ENCODE results near the gene SLC9A3.
"Not testable (repeated sequence)": the region's sequence is repeated elsewhere in the genome, so short reads cannot be mapped to it uniquely, and the experiment has no call there.

The SLC9A3 gene

DNA sequence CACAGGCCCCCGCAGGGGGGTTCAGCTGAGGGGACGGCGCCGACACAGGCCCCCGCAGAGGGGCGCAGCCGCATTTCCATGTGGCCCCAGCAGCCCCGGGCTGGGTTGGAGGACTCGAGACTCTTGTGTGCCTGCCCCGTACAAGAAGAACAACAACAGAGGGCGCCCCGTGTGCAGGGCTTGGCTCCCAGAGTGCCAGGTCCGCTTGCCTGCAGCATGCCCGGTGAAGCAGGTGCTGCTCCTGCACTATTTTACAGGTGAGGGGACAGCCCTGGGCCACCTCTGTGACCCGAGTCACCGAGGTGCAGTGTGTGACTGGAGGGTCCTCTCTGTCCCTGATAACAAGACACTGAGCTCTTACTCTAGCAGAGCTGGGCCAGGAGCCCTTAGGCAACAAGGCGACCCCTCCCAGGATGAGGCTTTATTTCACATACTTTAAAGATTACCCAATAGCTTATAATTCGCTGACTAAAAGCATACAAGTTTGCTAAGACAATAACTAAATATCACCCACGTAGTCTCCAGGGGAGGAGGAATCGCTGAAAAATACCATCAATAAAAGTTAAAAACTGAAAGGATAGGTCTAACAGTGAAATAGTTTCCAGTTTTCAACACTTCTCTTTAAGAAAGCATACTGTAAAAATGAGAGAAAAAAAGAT, 41.7 kb upstream of the SLC9A3 start:
- TF ChIP-seq, protein P1, sequence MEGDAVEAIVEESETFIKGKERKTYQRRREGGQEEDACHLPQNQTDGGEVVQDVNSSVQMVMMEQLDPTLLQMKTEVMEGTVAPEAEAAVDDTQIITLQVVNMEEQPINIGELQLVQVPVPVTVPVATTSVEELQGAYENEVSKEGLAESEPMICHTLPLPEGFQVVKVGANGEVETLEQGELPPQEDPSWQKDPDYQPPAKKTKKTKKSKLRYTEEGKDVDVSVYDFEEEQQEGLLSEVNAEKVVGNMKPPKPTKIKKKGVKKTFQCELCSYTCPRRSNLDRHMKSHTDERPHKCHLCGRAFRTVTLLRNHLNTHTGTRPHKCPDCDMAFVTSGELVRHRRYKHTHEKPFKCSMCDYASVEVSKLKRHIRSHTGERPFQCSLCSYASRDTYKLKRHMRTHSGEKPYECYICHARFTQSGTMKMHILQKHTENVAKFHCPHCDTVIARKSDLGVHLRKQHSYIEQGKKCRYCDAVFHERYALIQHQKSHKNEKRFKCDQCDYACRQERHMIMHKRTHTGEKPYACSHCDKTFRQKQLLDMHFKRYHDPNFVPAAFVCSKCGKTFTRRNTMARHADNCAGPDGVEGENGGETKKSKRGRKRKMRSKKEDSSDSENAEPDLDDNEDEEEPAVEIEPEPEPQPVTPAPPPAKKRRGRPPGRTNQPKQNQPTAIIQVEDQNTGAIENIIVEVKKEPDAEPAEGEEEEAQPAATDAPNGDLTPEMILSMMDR (IDR thresholded peaks at IDR 0.05), result no peak
- no peak for TF ChIP-seq ZFX (IDR thresholded peaks at IDR 0.05; ENCODE audit: borderline replicate concordance)
- no peak overlapping the region for H3K27ac ChIP-seq

GRCh38 chr5:561408-561807, 37.2 kb upstream of the SLC9A3 start:
- no peak overlapping the region for H3K27ac ChIP-seq
- TF ChIP-seq, protein P1 (IDR thresholded peaks at IDR 0.05), result no peak
- TF ChIP-seq ZFX (IDR thresholded peaks at IDR 0.05; ENCODE audit: borderline replicate concordance), result no peak

DNA sequence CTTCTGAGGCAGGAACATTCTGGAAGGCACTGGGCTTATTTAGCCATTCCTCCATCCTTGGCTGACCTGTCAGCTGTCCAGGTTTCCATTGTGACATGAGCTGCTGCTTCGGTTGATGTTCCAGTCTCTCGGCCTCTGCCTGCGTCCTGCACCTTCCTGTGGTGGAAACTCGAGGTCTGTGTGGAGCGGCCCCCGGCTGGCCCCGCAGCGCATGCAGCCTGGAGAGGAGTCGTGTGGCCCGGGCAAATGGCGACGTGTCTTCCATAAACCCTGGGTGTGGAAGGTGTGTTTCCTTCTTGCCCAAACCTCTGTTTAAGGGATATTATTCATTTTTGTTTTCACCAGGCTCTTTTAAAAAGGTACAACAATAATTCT, 36.5 kb upstream of the SLC9A3 start:
- H3K27ac ChIP-seq, result no peak overlapping the region
- TF ChIP-seq ZFX (IDR thresholded peaks at IDR 0.05; ENCODE audit: borderline replicate concordance), result no peak
- TF ChIP-seq, protein P1 (IDR thresholded peaks at IDR 0.05), result no peak

DNA sequence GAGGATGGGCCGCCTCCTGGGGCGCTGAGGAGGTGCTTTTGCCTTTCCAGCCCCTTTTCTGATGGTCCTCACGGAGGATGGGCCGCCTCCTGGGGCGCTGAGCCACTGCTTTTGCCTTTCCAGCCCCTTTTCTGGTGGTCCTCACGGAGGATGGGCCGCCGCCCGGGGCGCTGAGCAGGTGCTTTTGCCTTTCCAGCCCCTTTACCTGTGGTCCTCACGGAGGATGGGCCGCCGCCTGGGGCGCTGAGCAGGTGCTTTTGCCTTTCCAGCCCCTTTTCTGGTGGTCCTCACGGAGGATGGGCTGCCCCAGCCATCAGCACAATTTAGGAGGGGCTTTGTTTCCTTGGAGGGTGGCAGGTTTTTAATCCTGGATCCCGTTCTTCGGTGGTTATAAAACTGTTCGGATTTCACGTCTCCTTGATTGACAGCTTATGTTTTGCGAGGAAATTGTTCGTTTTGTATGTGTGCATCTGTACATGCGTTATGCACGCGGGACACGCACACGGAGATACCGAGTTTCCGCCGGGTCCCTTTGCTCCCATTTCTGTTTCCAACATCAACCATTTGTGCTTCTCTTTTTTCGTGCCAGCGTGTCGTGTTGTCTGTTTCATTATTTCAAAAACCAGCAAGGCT, 34.7 kb upstream of the SLC9A3 start:
- no peak overlapping the region for H3K27ac ChIP-seq
- TF ChIP-seq ZFX (IDR thresholded peaks at IDR 0.05; ENCODE audit: borderline replicate concordance), result no peak

DNA sequence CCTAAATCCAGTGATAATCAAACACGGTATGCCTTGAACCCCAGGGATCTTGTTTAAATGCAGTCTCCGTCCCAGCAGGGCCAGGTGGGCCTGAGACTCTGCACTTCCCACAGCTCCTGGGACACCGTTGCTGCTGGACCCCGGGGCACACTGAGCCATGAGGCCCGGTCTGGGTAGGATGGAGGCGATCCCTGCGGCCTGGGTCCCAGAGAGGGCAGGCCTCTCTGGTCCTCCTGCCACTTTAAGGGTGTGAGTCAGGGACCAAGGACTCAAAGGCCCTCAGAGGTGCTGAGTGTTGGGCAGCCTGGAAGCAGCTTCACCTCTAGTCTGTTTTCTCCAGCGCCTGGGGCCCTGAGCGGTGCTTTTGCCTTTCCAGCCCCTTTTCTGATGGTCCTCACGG, 34.1 kb upstream of the SLC9A3 start:
- H3K27ac ChIP-seq, result no peak overlapping the region
- no peak for TF ChIP-seq ZFX (IDR thresholded peaks at IDR 0.05; ENCODE audit: borderline replicate concordance)
- TF ChIP-seq, protein P1 (IDR thresholded peaks at IDR 0.05), result no peak

GRCh38 chr5:557917-558316, 33.7 kb upstream of the SLC9A3 start:
- not testable (repeated sequence) for H3K27ac ChIP-seq

GRCh38 chr5:556909-557441, 32.7 kb upstream of the SLC9A3 start:
- TF ChIP-seq ZFX (IDR thresholded peaks at IDR 0.05; ENCODE audit: borderline replicate concordance), result no peak
- TF ChIP-seq, protein P1 (IDR thresholded peaks at IDR 0.05), result no peak

GRCh38 chr5:555058-555623, 30.9 kb upstream of the SLC9A3 start:
- H3K27ac ChIP-seq, result no peak overlapping the region
- TF ChIP-seq, protein P1 (IDR thresholded peaks at IDR 0.05), result no peak
- TF ChIP-seq ZFX (IDR thresholded peaks at IDR 0.05; ENCODE audit: borderline replicate concordance), result no peak

More at GRCh38 chr5:556909-557441, 32.7 kb upstream of the SLC9A3 start:
- H3K27ac ChIP-seq, result no peak overlapping the region

Measured in 22Rv1 (cell line).